ENCODE results near the gene KRT71.
"Not testable (repeated sequence)": the region's sequence is repeated elsewhere in the genome, so short reads cannot be mapped to it uniquely, and the experiment has no call there.

KRT71 gene

DNA sequence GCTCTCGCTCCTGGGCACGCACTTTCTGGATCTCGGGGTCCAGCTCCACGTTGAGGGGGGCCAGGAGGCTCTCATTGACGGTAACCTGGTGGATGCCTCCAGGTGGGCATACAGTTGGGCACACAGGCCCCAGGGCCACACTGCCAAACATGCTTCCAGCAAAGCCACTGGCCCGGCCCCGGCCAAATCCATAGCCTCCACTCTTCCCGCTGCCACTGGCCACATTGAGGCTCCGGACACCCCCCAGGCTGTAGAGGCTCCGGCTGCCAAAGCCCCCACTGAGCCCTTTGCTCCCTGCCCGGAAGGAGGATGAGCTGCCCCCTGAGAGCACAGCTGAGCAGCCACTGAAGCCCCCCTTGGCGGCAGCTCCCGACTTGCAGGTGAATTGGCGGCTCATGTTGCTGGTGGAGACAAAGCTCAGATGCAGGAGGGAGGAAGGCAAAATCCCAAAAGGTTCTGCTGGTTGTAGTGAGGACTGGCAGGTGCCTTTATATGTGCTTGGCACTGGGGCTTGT, at the start of gene KRT71:
TSS of gene KRT71 (minus strand) at position 465 of the 515 bp plus-strand sequence. CDS start at position 397, 68 bp downstream.
- DNase-seq (ENCODE audit: low read depth, low spot score), result no peak

DNA sequence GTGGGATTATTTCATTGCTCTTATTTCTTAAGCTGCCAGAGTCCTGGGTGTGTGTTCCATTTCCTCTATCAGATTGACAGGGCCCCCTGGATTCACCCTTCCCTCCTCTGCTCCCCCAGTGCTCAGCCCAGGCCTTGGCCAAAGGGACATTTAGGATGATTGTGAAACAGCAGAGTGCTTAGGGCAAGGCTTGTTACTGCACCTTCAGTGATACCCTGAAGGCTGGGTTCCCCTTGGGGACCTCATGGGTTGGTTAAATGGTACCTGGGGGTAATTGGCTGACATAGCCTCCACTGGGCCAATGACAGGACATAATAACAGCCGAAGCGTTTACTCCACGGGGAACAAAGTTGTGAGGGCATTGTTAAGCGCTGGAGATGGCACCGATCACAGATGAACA, 49.6 kb upstream of the KRT71 start:
- no peak for DNase-seq (ENCODE audit: low read depth, low spot score)

DNA sequence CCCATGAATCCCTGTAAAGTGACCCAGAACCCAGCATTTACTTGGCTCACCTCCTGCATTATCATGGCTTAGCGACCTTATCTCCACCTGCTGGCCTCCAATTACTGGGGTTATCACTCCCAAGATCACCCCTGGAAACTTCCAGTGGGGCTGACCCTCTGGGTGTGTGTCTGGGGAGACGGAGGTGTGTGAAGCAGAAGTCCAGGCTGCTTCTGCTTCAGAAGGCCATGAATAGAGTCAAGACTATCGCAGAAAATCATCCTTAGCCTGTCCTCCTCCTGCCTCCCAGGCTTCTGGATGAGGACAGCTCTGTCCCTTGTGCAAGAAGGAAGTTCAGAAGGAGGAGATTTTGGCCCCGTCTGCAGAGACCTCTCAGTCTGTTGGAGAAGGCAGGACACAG, 48.7 kb upstream of the KRT71 start:
- no peak for DNase-seq (ENCODE audit: low read depth, low spot score)

DNA sequence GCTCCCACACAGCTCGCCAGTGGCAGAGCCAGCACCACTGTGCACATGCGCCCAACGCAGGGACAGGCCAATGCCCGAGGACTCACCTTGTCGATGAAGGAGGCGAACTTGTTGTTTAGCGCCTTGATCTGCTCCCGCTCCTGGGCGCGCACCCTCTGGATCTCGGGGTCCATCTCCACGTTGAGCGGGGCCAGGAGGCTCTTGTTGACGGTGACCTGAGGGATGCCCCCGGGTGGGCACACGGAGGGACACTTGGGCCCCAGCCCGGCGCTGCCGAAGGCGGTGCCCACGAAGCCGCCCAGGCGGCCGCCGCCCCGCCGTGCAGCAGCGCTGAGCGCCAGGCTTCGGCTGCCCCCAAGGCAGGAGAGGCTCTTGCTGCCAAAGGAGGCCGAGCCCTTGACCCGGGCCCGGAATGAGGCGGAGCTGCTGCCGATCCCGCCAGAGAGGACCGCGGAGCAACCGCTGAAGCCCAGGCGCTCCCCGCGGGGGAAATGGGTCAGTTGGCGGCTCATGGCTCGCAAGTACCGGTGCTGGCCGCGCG, 48.1 kb upstream of the KRT71 start, which contains the start of gene KRT72:
TSS of gene KRT72 (minus strand) at position 523 of the 541 bp plus-strand sequence. CDS start at position 512, 11 bp downstream.
- no peak for DNase-seq (ENCODE audit: low read depth, low spot score)

DNA sequence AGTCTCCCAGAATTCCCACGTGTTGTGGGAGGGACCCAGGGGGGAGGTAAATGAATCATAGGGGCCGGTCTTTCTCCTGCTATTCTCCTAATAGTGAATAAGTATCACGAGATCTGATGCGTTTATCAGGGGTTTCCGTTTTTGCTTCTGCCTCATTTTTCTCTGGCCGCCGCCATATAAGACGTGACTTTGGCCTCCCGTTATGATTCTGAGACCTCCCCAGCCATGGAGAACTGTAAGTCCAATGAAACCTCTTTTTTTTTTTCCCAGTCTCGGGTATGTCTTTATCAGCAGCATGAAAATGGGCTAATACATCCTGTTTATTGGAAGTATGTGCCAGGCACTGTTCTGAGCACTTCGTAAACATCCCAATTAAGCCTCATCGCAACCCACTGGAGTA, 47.5 kb upstream of the KRT71 start:
- DNase-seq (ENCODE audit: low read depth, low spot score), result no peak

DNA sequence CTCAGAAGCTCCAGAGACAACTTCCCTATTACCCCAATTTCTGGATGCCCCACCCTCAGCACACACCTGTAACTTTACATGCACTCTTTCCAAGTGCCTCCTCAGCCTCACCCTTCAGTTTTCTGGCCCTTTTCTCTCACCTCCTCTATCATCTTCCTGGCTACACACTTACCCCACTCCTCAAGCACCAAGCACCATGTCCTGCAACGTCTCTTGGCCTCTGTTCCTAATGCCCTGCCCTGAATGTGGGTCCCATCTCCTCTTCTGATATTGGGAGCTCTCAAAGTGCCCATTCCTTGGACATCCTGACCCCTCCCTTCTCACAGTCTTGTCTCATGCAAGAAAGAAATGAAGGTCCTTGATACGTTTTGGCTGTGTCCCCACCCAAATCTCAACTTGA, 47.1 kb upstream of the KRT71 start:
- no peak for DNase-seq (ENCODE audit: low read depth, low spot score)

DNA sequence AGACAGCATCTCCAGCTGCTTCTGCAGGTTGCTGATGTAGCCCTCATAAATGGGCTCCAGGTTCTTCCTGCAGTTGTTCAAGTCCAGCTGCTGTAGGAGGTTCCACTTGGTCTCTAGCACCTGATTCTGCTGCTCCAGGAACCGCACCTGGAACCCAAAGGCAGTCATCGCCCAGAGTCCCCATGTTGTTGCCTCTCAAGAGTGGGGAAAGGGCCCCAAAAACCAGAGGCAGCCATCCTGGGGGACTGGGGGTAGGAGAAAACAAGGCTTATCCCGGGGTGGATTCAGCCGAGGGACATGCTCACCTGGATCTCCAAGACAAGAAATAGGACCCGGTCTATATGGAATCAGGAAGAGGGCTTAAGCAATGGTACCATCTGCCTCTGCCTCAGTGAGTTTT, 46.0 kb upstream of the KRT71 start:
- no peak for DNase-seq (ENCODE audit: low read depth, low spot score)

DNA sequence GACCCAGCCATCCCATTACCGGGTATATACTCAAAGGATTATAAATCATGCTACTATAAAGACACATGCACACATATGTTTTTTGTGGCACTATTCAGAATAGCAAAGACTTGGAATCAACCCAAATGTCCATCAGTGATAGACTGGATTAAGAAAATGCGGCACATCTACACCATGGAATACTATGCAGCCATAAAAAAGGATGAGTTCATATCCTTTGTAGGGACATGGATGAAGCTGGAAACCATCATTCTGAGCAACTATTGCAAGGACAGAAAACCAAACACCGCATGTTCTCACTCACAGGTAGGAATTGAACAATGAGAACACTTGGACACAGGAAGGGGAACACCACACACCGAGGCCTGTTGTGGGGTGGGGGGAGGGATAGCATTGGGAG, 41.3 kb upstream of the KRT71 start:
- DNase-seq (ENCODE audit: low read depth, low spot score), result not testable (repeated sequence)

DNA sequence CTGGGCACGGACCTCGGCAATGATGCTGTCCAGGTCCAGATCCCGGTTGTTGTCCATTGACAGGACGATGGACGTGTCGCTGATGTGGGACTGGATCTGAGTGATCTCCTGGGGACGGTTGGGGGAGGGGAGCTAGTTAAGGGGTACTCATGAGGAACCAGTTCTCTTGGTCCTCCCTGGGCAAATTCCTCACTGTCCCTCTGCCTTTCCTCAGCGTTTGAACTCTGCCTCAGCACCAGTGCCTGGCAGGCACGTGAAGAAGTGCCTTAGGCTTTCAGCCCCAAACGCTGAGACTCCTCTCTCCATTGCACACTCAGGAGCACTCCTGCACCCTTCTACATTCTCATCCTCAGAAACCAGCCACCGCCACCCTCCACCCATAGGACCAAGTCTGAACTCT, 38.6 kb upstream of the KRT71 start:
- DNase-seq (ENCODE audit: low read depth, low spot score), result no peak

DNA sequence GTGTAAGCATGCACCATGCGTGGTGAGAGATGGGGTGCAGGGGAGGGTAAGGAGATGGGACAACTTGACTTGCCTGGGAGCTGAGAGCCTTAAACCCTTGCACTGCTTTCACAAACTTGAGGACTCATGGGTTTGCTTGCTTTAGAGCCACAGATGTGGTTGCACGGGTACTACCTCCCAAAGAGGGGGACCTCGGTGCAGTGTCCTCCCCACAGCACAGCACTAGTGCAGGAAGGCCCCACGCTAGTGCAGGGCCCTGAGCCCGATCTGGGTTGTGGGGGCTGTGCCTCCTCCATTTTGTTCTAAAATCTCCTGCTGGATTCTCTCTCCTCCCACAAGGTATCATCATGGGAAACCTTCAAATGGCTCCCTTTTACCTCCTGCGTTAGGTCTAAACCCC, 37.1 kb upstream of the KRT71 start:
- no peak for DNase-seq (ENCODE audit: low read depth, low spot score)

DNA sequence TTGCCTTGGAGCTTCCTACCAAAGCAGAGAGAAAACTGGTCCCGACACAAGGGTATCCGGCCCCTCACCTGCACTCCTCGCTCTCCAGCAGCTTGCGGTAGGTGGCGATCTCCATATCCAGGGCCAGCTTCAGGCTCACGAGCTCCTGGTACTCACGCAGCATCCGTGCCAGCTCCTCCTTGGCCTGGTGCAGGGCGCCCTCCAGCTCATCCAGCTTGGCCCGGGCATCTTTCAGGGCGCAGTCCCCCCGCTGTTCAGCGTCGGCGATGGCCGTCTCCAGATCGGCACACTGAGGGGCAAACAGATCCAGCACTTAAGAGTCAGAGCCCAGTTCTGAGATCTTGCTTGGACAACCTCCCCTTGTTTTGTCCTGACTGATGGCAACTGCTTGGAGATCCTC, 34.6 kb upstream of the KRT71 start:
- DNase-seq (ENCODE audit: low read depth, low spot score), result no peak

DNA sequence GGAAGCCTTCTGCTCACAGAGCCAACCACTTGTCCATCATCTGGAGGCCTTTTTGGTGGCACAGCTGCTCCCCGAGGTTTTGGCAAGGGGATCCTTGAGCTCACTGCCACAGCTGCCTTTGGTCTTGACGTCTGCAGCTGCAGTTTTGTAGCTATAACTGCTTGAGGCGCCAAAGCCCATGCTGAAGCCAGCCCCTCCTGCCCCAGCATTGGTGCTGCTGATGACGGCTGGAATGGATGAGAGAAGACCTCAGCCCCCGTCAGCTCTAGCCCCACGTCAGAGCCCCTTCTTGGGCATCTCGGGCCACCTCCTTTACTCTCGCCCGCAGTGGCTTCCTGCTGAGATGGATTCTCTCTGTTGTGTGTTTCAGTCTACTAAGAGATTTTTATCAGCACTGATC, 33.0 kb upstream of the KRT71 start:
- DNase-seq (ENCODE audit: low read depth, low spot score), result no peak

DNA sequence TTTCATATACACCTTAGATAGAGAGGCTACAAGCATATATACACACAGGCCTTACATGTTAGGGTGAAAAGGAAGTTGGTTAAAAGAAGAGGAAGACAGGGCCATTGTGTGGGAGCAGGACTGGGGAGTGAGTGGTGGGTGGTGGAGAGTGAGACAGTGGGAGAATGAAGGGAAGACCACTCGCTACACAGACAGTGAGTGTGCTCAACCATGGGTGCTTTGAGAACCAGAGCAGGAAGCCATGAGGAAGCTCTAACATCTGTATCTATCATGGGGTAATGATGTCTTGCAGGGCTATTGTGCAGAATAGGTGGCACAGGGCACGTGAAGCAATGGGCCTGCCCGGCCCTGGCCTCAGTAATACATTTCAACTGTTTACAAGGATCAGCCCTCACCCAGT, 32.1 kb upstream of the KRT71 start:
- DNase-seq (ENCODE audit: low read depth, low spot score), result no peak

DNA sequence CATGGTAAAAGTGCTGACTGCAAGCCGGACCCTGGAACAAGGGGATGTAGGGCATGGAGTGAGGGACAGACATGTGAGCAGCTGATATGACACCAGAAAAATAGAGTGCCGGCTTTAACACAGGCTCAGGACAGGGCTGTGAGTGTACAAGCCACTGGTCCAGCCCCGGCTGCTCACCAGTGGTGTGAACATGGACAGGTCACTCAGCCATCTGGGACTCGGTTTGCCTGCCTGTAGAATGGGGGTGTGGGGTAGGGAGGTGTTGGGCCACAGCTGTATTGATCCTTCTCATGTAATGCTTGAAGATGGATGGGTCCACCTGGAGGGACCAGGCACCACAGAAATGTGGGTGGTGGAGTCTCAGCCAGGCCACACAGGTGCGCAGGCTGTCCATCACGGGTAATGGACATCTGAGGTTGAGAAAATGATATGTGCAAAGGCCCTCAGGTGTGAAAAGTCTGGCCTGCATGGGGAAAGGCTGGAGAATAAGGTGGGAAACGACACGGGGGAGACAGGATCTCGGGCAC, 31.3 kb upstream of the KRT71 start:
- no peak for DNase-seq (ENCODE audit: low read depth, low spot score)

DNA sequence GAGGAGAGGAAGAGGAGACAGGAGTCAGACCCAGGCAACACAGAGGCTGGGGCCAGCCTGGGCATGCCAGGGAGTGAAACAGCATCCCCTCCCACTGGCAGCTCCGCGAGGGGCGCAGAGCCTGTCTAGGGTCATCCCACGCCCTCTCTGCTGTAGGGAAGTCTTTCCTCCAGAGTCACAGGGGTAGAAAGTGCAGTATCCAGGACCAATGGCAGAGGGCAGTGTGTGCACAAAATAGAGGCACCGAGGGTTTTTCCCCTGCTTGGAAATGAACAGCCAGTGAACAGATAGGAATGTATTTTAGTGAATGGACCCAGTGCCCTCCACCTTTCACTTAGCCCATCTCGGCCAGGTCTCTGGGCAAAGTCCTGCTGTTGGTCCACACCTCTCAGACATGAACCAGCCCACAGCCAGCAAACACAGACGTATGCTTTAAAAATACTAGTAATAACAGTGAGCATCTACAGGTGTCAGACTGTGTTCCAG, 30.1 kb upstream of the KRT71 start:
- DNase-seq (ENCODE audit: low read depth, low spot score), result peak; percentile 16

DNA sequence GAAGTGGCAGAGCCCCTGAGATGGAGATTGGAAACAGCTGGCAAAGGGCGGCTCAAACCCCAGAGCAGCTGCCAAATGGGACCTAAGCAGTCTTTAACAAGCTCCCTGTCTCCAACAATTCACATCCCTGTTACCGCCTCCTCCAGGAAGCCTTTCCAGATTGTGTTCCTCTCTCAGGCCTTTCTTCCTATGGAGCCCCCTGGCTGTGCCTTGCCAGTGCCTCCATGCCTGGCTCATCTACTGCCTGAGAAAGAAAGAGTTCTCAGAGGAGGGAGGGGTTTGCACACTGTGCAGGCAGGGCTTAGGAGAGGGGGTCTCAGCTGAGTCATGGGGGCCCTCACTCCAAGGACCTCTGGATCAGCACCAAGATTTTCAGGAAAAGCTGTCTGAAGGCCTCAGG, 29.5 kb upstream of the KRT71 start:
- no peak for DNase-seq (ENCODE audit: low read depth, low spot score)

DNA sequence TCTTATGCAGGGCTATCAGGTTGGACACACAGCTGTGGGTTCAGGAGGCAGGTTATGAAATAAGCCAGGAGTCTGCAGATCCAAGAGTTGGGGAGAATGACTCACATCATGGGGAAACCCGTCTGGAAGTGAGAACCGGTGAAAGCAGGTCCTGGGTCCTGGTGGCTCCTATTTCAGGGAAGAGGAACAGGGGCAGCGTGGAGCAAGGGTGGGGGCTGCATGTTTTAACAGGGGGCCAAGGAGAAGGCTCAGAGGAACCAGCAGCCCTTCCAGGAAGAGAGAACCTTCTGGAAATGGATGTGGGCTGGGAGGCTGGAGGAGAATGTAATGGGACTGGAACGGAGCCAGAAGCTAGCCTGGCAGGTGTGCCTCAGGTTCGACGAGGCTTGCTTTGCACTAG, 28.5 kb upstream of the KRT71 start:
- no peak for DNase-seq (ENCODE audit: low read depth, low spot score)

DNA sequence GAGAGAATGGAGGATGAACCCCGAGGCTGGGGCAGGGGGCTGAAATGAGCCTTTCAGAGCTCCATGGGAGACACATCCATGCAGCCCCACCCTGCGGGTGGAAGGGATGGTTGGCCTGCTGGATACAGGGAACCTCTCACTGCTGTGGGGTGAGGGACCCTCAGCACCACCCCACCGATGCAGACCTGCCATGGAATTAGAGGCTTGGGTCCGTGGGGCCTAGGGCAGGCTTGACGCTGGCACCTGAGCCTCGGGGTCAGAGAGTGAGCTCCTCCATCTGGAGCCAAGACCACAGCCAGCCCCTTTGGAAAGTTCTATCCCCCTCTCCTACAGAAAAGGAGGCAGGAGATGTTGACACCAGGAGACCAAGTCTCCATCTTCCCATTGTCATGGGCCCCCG, 28.1 kb upstream of the KRT71 start:
- no peak for DNase-seq (ENCODE audit: low read depth, low spot score)

DNA sequence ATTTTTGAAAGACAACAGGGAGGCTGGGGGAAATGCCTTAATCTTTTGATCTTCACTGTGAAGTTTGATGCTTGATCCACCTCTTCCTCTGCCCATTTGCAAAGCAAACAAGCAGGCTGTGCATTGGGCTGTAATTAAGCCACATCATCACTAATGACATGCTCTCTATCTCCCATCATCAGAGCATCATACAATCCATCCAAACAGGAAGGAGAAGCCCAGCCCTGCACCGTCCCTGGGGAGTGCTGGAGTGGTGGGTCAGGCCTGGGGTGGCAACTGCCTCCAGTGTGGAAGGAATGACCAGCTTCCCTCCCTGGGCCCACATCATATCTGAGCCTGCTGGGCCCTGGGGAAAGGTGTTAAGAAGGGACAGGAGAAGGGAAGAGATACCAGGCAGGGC, 27.6 kb upstream of the KRT71 start:
- no peak for DNase-seq (ENCODE audit: low read depth, low spot score)

DNA sequence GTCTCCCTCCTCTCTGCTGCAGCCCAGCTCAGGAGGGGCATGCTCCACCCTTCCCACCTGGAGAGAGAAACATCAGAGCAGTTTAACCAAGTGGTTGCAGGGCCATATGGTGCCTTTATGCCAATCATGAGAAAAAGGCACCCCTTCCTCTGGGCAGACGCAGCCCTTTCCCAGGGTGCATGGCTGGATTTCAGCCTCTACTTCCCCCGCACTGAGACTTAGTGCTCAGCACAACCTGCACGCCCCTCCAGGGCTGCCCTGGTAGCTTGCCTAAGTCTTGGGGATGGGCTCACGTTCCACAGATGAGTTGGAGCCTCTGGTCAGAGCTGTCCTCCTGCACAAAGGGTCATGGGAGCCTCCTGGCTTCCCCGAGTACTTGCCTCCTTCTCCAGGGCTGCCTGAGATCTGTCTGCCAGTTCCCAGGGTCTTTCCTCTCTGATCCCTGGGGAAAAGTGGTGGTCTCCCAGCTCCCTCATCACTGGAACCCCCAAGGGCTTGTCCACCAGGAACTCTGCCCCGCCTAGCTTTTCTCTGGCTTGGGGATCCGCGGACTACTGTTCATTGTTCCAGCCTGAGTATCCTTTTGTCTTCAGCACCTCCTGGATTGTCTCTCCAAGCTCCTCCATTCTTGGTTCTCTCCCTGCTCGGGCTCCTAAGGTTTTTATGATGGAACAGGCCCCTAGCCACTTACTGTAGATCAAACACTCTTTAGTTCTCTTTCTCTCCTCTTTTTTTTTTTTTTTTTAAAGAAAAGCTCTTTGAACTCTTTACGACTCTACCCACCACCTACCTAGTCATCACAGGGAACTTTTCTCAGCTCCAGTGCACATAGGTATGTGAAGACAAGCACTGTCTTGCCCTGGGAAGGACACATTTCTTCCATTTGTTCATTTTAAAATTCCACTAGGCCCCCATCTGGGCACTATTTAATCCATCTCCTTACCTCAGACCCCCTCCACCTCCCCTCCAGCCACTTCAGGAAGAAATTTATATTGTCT, 26.8 kb upstream of the KRT71 start:
- no peak for DNase-seq (ENCODE audit: low read depth, low spot score)

DNA sequence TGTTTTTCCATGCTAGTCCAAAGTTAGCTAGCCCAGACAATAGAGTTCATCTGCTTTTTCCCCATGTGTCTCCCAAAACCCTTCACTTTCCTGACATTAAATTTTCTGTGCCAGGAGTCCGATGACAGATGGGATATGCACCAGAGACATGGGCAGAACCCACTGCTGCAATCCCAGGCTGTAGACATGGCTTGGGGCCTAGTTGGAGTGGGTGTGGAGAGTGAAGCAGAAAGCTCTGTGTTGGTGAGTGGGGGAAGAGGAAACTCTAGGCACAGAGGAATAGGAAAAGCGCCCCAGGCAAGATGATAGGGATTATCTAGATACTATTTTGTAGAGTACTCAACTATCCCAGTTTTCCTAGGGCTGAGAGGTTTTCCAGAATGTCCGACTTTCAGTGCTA, 25.5 kb upstream of the KRT71 start:
- DNase-seq (ENCODE audit: low read depth, low spot score), result no peak

DNA sequence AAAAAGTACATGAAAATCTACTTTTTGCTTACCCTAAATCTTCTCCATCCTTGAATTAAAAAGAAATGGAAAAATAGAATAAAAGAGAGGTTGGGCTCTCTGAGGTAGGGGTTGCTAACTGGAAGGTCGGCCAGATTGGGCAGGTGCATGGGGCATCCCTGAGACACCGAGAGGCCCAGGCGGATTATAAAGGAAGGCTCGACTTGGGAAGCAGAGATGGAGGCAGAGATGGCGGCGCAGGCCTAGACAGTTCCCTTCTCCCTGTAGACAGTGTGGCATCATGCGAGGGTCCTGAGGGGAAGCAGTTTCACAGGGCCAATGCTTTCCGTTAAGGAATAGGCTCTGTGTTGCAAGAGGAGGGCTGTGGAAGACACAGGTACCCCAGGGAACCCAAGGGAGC, 24.4 kb upstream of the KRT71 start:
- DNase-seq (ENCODE audit: low read depth, low spot score), result no peak

DNA sequence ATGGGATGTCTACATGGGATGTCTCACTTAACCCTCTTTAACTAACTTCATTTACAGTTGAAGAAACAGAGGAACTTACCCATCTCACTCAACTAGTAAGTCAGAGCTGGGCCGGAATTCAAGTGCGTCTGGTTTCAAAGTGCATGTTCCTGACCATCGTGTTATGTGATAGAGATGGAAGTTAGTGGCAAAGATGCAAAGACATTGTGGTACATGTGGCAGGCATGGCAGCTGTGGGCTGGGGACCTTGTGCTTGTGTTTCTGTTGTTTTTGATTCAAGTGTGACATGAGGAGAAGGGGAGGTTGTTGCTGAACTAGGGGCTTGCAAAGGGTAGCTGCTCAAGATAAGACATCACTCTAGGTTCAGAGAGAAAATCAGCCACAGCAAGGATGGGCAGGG, 23.0 kb upstream of the KRT71 start:
- no peak for DNase-seq (ENCODE audit: low read depth, low spot score)

All from activated CD4-positive, CD25-positive, alpha-beta regulatory T cell treated with anti-CD3 and anti-CD28 coated beads, Interleukin-2, amount 50 U/mL, for 16 hours (primary cell).